Fibroblast of skin of back (primary cell): ENCODE measurements around the gene DNAJC21.
A peak's percentile ranks its signal among the peaks of the same experiment; 100 is the strongest.

Experiments
- DNase-seq: peaks from one replicate; pipeline ENCODE4 v3.0.0-alpha.2; 2013

DNAJC21 gene

GRCh38 chr5:34982823-34983222 is 53.5 kb downstream of the DNAJC21 start:
- no peak for DNase-seq

- DNase-seq, result no peak
Observed at GRCh38 chr5:34986965-34987364, 57.6 kb downstream of the DNAJC21 start.

GRCh38 chr5:34991486-34992238 is 62.3 kb downstream of the DNAJC21 start:
- peak; percentile 9 for DNase-seq

DNA sequence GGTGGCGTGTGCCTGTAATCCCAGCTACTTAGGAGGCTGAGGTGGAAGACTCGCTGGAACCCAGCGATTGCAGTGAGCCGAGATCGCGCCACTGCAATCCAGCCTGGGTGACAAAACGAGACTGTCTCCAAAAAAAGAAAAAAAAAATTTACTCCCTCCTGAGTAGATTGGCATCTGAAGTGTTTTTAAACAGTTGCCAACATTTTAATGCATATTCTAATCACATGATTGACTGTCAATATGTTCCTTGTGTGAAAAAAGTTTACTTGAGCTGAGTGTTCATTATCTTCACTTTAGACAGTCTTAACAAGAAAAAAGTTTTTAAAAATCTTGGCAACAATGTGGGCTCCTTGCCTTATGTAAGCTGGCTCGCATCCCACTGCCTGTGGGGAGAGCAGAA is 64.6 kb downstream of the DNAJC21 start:
- DNase-seq, result no peak

DNA sequence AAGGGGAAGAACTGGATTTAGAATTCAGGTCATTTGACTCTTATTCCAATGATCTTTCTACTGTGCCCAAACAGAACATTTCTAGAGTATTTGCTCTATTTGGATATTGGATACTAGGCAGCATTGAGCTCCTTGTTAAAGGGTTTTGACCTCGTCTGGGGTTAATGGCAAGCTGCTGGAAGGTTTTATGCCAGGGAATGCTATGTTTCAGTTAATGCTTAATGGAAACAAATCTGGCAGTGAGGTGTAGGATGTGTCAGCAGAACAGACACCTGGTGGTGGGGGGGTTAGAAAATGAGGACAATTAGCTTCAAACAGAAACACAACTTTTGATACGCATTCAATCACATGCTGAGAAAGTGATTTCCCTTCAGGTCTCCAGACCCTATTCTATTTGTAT is 66.9 kb downstream of the DNAJC21 start:
- DNase-seq, result no peak

DNA sequence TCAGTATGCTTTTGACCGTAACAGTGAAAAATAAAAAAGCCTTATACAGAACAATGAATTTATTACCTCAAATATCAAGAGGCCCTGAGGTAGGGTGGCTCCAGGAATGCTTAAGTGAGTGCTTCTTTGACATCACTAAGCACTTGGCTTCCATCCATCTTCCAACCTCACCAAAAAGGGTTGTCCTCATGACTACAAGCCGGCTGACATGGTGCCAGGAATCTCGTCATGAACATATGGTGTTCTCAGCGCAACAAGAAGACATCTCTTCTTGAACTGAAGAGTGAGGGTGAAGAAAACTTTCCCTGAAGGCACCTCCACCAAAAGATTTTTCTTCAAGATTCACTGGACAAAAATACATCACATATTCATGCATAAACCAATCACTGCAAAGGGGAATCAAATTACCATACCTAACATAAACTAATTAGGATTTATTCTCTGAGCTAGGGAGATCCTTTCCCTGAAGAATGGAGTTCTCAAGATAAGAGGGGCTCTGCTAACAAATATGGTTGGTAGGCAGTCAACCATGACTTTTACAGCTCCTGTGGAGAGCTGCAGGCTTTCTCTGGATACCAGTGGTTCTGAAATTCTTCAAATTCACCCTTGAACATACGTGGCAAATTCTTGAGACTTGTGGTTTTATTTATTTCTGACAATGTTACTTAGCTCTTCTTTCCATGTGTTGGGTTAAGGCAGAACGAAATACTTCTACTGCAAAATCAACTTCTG is 68.9 kb downstream of the DNAJC21 start:
- peak; percentile 49 for DNase-seq

DNA sequence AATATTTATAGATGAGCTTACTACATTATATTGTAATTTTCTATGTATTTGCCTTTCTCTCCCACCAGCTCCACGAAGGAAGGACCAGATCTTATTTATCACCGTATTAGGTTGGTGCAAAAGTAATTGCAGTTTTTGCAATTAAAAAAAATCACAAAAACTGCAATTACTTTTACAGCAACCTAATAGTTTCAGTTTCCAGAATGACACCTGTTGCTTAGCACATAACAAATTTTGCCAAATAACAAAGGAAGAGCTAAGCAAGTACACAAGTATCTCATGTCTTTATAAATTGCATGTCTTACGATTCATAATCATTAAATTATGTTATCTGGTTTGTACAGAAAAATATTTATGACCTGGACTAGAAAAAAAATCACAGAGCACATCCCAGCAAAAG is 72.5 kb downstream of the DNAJC21 start:
- DNase-seq, result no peak

DNA sequence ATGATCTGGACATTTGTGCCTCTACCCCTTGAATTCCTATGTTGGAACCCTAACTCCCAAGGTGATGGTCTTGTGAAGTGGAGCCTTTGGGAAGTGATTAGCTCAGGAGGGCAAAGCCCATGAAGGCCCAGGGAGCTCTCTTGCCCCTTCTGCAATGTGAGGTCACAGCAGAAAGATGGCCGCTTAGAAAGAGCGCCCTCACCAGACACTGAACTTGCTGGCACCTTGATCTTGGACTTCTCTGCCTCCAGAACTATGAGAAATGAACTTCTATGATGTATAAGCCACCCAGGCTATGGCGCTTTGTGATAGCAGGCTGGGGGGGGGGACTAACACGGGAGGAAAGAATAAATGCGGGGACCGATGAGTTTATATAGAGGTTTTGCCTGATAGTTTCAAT is 73.1 kb downstream of the DNAJC21 start:
- no peak for DNase-seq

DNA sequence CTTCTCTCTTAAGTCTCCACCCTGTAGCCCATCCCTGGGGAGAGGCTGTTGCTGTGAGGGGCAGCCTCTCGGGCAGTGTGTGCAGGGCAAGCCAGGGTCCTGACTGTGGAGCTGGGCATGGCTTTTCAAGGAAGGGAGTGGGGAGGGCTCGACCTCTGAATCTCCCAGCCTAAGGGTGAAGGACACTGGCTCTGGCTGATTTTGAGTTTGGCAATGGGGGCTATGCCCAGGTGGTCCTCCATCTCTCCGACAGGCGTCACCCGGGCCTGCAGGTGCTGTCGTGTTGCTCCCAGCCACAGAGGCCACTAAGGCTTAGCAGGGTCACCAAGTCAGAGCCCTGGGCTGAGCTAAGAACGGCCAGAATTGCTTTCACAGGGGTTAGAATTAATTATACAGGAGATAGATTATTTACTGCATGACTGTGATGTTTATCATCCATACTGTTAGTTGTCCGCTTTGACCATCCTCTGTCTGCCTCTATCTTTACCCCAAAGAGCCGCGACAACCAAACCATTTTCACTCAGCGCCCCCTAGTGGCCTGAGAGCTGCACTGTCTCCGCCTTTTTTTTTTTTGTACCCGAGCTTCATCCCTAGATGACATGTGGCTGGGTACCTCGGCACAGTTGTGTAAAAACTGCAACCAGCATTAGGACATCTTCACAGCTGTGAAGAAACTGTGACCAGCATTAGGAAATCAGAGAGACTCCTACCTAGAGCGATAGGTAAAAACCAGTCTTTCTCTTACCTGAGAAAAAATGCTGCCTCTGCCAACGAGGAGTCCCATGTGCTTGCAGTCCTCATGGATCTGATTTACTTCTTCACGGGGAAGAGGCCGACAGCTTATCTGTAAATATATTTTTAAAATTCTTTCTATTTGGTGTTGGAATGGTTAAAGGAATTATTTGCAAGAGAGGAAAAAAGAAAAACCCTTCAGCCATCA is 73.9 kb downstream of the DNAJC21 start:
- DNase-seq, result peak; percentile 54

- DNase-seq, result no peak
Observed at GRCh38 chr5:35004200-35004599, 74.8 kb downstream of the DNAJC21 start.

- no peak for DNase-seq
Observed at GRCh38 chr5:35004771-35005170, 75.4 kb downstream of the DNAJC21 start.
